ENCODE data around the gene RPS19.
"Not testable (repeated sequence)": the region's sequence is repeated elsewhere in the genome, so short reads cannot be mapped to it uniquely, and the experiment has no call there.

The RPS19 gene

GRCh38 chr19:41902594-41902993 is 42.5 kb downstream of the RPS19 start:
- DNase-seq, result no peak

GRCh38 chr19:41903193-41903953 is 43.3 kb downstream of the RPS19 start:
- no peak for DNase-seq

DNA sequence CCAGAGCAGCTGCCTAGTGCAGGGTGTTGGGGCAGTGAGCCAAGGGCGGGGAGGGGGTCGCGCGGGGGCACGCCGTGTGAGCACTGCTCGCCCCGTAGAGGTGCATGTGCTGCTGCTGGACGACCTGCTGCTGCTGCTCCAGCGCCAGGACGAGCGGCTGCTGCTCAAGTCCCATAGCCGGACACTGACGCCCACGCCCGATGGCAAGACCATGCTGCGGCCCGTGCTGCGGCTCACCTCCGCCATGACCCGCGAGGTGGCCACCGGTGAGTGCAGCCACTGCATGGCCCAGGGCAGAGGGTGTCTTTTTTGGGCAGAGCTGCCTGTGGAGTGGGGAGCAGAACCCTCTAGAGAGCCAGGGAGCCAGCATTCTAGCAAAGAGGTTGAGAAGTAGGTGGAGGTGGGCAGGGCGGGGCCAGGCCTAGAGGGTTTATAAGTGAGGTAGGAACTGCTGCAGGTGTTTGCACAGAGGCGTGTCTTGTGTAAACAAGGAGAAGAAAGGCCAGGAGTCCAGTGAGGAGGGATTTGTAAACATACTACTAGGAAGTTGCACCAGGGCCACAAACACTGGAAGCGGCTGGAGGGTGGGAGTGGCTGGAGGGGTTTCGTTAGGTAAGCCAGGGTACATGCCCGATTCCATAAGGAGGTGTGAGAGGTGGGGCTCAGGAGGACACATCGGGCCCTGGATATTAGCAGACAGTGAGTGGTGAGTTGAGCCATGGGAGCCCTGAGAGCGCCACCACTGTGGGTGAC is 44.2 kb downstream of the RPS19 start:
- no peak for DNase-seq

GRCh38 chr19:41905273-41906002 is 45.4 kb downstream of the RPS19 start:
- DNase-seq, result no peak

- DNase-seq, result no peak
Measured at GRCh38 chr19:41906271-41906670, 46.2 kb downstream of the RPS19 start.

DNA sequence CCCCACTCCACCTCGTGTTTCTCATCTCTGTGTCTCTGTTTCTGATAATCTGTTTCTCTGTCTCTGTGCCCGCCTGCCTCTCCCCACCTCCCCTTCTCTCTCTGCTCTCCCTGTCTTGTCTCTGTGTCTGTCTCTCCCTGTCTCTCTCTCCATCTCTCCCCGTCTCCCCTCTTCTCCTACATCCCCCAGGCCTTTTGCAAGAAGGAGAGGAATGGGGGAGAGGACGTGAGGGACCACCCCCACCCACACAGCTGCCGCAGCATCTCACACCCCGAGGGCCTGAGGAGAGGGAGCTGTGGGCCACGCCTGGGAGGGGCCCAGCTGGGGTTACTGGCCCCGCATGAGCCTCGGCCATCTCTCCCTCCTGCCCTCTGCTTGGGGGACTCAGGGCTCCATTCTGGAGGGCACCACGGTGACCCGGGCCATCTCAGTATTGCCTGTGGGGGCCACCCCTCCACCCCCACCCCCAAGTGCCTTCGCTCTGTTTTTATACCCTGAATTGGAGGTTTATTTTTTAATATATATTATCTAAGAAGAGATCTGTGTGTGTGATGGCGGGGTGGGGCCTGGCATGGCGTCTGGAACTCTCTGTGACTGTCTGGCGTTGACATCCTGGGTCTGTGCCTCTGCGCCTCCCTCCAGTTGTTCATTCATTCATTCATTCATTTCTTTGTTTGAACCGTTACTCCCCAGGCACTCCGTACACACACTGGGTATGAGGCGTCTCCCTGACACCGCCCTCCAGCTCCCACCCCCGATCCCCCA is 47.0 kb downstream of the RPS19 start:
- DNase-seq, result no peak

GRCh38 chr19:41907994-41908615 is 48.0 kb downstream of the RPS19 start:
- DNase-seq, result no peak

GRCh38 chr19:41908724-41909464 is 48.8 kb downstream of the RPS19 start:
- DNase-seq, result no peak

GRCh38 chr19:41909706-41910105 is 49.7 kb downstream of the RPS19 start:
- DNase-seq, result no peak

DNA sequence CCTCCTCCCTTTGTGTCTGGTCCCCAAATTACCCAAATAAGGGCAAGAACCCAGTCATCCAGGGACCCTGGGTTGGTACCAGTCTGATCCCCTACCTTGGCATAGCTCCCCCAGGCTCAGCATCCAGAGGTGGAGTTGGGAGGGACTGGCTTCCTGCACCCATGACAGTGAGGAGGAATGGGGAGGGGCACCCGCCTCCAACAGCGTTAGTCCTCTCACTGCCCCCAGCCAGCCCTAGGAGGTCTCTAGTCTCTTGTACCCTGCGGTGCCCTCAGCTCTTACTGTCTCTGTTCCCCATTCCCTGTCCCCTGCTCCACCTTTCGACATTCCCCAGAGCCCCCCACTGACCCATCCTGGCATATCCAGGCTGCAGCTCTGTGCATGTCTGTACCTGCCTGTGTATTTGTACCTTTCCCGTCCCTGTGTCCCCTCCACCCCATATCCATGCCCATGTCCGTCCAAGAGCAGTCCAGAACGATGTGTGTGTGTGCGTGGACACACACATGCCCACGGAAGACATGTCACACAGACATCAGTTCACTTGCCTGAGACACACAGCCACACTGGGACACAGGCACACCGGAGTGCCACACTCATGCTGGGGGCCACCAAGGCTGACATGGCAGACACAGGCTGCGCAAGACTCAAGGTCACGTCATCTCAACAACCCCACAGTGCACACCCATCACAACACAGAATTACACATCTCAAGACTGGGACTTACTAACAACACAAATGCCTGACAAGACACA is 50.4 kb downstream of the RPS19 start:
- no peak for DNase-seq

DNA sequence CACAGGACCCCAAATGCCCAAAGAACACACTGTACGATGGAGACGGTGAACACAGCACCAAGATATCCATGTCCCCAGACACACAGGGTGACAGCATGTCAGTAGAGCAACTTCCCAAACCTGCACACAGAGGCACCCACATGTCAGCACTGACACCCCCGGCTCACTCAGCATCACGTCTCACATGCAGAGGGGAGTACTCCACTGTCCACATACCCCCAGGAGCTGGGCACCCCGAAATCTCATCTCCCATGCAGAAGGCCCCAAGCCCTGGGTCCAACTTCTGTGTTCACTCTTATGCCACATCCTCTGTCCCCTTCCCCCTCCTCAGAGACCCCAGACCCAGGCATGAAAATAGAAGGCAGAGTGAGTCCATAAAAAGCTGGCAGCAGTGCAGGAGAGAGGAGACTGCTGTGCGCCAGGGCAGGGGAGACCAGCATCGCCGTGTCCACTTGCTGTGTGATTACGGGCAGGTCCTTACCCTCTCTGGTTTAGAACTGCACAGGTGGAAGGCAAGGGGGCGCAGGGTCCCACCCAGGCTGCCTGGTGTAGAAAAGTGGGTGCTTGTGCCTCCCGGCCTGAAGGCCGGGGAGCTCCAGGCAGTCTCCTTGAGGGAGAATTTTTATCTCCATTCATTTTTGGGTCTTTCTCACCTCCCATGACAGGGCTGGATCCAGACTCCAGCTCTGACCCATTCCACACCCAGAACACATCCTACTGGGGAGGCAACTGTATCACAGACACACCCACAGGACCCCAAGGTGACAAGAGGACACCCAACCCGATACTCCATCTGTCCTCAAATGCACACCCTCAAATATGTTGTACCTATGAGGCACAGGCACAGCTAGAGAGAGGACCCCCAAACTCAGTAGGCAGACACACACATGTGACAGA is 51.2 kb downstream of the RPS19 start:
- DNase-seq, result no peak

DNA sequence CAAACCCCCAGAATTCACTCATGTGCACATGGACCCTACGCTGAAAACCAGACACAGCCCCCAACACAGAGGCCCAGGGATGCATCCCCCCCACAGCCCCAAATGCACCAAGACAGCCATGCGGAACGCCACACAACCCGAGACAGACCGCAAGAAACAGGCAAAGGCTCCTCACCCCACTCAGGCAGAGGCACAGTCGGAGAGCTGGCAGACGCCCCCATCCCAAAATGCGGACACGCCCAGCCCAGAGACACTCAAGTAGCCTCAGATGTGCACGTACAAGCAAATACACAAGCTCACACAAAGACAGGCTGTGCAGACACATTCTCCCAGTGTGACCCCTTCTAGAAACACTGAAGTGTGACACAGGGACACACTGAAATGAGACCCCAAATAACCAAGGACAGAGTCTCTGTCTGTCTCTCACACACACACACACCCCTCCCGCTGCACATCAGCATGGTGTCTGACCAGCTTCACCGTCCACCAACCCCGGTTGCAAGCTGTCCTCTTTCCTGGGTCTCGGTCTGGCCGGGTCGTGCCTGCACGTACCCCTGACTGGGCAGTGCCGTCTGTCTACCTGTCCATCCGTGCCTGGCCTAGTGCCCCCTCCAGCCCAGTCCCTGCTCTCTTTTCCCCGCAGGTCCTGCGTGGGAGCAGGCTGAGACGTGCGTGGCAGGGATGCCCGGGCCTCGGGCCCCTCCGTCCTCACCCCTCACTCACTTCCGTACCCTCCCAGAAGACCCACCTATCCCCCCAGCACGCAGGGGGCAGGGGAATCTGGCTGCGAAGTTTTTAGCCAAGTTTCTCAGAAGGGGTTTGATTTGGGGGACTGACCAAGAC is 52.1 kb downstream of the RPS19 start:
- no peak for DNase-seq

GRCh38 chr19:41912899-41913537 is 53.0 kb downstream of the RPS19 start:
- no peak for DNase-seq

DNA sequence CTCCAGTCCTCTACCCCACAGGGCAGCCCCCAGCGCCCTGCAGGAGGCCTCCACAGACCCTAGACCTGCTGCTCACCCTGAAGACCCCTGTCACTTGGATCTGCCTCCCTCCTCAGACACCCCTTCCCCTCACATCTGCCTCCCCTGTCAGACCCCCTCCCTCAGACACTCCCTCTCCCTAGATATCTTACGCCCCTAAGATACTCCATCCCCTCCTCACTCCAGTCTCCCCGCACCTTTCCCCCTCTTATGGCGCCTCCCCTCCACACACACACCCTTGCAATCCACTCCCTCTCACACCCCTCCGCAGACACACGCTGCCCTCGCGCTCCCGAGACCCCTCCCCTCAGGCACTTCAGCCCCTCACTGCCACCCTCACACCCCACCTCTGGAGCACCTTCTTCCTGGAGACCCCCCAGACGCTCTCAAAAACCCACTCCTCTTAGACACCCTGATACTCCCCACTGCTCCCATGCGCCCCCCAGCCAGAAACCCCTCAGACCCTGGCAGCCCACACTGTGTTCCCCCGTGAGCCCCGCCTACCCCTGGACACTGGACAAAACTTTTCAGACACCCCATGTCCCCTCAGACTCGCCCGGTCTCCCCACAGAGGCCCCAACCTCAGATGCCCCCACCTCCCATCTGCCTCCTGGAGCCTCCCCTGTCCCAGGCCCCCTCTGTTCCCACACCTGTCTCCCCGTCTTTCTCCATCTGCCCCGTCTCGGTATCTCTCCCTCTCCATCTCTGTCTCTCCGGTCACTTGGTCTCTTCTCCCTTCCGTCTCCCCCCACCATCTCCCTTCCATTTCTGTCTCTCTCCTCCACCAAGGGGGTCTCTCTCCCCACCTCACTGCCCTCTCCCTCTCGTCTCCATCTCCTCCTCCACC is 53.7 kb downstream of the RPS19 start:
- DNase-seq, result no peak

GRCh38 chr19:41914424-41914834 is 54.4 kb downstream of the RPS19 start:
- not testable (repeated sequence) for DNase-seq

- no peak for DNase-seq
Measured at GRCh38 chr19:41915021-41915775, 55.1 kb downstream of the RPS19 start.
